Panc1 (cell line): ENCODE data around the gene TCF3. TPM values are rescaled to one million over a fixed set of nuclear protein-coding genes. Genes with fewer than 3 reads are reported as not detected.

Experiments used
- ATAC-seq: fragments of 200-7000 bp; cut with Tn5 transposase; 2 replicates; pipeline ENCODE4 v1.9.1; 2020; ENCODE audit warnings: mild to moderate bottlenecking, moderate library complexity
- BruUV-seq: library from RNA; stranded (reverse); fragments of 400-500 nt; replicated peaks from 2 replicates; lab custom pipeline; 2021; lab: Mats Ljungman, UMichigan
- CTCF ChIA-PET: fragments of 300-600 bp; sonication (Branson Sonifier 250); formaldehyde crosslinking; loops from one replicate; lab custom pipeline; 2022; ENCODE audit warnings: antibody characterized with exemption; lab: Charles Lee
- POLR2A ChIA-PET: fragments of 300-600 bp; sonication (Branson Sonifier 250); formaldehyde crosslinking; loops from one replicate; lab custom pipeline; 2022; ENCODE audit warnings: antibody characterized with exemption; lab: Charles Lee
- DNase-seq: peaks from one replicate; pipeline ENCODE4 v3.0.0-alpha.2; 2010; ENCODE audit warnings: low read depth, low spot score
- H3K27ac ChIP-seq: 2 replicates; pipeline ENCODE4 v1.5.1; 2011; ENCODE audit warnings: mild to moderate bottlenecking, low read length, inconsistent platforms
- H3K27me3 ChIP-seq: fragments of 200-500 bp; sonication (Bioruptor generic); 2 replicates; pipeline ENCODE4 v1.6.0; 2014; ENCODE audit warnings: low read length, inconsistent platforms; ENCODE audit not compliant: control insufficient read depth, insufficient read depth
- H3K36me3 ChIP-seq: fragments of 200-500 bp; sonication (Bioruptor generic); 2 replicates; pipeline ENCODE4 v1.5.1; 2014; ENCODE audit warnings: inconsistent platforms, mild to moderate bottlenecking, low read length, moderate library complexity; ENCODE audit not compliant: control insufficient read depth, insufficient read depth
- H3K4me1 ChIP-seq: 2 replicates; pipeline ENCODE4 v1.5.1; 2011; ENCODE audit warnings: inconsistent platforms, mild to moderate bottlenecking, low read length, moderate library complexity; ENCODE audit not compliant: control insufficient read depth, insufficient read depth
- H3K4me3 ChIP-seq, 2 experiments: 2 replicates each; pipeline ENCODE4 v1.5.1; 2011 to 2012; ENCODE audit warnings: low read depth in 2 of 2, low read length in 2 of 2, mild to moderate bottlenecking in 2 of 2, inconsistent platforms in 1 of 2, moderate library complexity in 1 of 2
- H3K9me3 ChIP-seq: fragments of 200-500 bp; sonication (Bioruptor generic); 2 replicates; pipeline ENCODE4 v1.5.1; 2014; ENCODE audit warnings: low read depth, mild to moderate bottlenecking, inconsistent platforms, low read length, moderate library complexity; ENCODE audit not compliant: control insufficient read depth, insufficient read depth
- POLR2AphosphoS5 ChIP-seq: IDR thresholded peaks from 2 replicates; pipeline ENCODE4 v1.6.1; 2012; ENCODE audit warnings: mild to moderate bottlenecking, low read depth, low read length, moderate library complexity
- REST ChIP-seq, 2 experiments: IDR thresholded peaks; 2 replicates each; pipeline ENCODE4 v1.6.1; 2011 to 2012; ENCODE audit warnings: low read depth in 2 of 2, control low read depth in 1 of 2, low read length in 1 of 2, mild to moderate bottlenecking in 1 of 2, moderate library complexity in 1 of 2; ENCODE audit not compliant: insufficient read depth in 1 of 2
- SIN3A ChIP-seq: IDR thresholded peaks from 2 replicates; pipeline ENCODE4 v1.6.1; 2012; ENCODE audit warnings: low read depth, mild to moderate bottlenecking, low read length, moderate library complexity, borderline replicate concordance; ENCODE audit not compliant: insufficient read depth
- TCF7L2 ChIP-seq: IDR thresholded peaks from 2 replicates; pipeline ENCODE4 v1.6.1; 2011; ENCODE audit warnings: mild to moderate bottlenecking, low read depth, low read length, inconsistent platforms
- in situ Hi-C: cut with HindIII; loops from 2 replicates; pipeline ENCODE4 v1.10.0; 2016; ENCODE audit warnings: low sequenced_read_pairs, low pct_unique_long_range_greater_than_20kb
- intact Hi-C: fragments of 100-400 bp; cut with micrococcal nuclease; formaldehyde crosslinking; loops from one replicate; pipeline ENCODE4 v1.10.0; 2022; ENCODE audit not compliant: unreplicated experiment
- total RNA-seq: library from RNA; stranded (reverse); gene quantifications from one replicate; pipeline ENCODE4 v1.2.1, GENCODE V29; 2021; ENCODE audit not compliant: unreplicated experiment
- TF ChIP-seq, protein P1 (sequence below): fragments of 450-650 bp; IDR thresholded peaks from 2 replicates; pipeline ENCODE4 v1.5.1; 2017; ENCODE audit warnings: mild to moderate bottlenecking

The TCF3 gene
- total RNA-seq, 1 experiment from 2014 or later: 175 TPM

DNA sequence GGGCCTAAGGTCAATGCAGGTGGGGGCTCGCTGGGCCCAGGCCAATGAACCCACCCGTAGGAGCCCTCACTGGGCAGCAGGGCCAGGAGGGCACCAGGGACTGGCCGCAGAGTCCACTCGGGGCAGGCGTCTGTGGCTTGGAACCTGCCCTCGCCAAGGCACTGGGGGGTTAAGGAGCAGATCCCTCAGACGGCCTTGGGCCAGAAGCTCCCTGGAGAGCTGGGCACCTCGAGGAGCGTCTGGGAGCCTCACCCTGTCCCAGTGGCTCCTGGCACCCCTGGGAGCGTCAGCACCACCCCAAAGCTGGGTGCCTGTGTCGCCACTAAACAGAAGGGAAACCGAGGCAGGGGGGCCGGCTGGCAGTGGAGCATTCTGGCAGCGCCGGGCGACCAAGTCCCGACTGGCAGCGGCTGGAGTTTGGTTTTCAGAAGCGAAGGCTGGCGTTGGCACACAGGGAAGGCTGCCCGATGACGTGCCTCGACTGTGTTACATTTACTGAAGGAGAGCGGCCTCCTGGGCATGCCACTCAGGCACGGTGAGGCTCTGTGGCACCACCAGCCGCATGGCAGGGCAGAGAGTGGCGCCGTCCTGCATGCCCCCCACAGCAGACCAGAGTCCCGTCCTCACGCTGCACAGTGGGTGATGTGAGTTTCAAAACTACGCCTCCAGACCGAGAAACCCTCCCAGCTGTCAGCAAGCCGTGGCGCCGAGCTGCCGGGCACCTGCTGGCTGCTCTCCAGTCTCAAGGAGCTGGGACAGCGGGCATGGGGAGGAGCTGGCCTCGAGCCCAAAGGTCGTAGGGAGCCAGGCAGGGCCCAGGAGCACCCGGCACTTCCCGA is 75.1 kb downstream of the TCF3 start:
- 0 out of 2 replicates have a peak, but pooled peaks have one; percentile 8 for ATAC-seq

More for the DNA sequence above, 75.1 kb downstream of the TCF3 start:
- no peak overlapping the region for H3K4me3 ChIP-seq
- POLR2A ChIA-PET: no interaction called here
- intact Hi-C loops: no loop called here
- no TSS peak for BruUV-seq
- CTCF ChIA-PET: no interaction called here
- TF ChIP-seq, protein P1, sequence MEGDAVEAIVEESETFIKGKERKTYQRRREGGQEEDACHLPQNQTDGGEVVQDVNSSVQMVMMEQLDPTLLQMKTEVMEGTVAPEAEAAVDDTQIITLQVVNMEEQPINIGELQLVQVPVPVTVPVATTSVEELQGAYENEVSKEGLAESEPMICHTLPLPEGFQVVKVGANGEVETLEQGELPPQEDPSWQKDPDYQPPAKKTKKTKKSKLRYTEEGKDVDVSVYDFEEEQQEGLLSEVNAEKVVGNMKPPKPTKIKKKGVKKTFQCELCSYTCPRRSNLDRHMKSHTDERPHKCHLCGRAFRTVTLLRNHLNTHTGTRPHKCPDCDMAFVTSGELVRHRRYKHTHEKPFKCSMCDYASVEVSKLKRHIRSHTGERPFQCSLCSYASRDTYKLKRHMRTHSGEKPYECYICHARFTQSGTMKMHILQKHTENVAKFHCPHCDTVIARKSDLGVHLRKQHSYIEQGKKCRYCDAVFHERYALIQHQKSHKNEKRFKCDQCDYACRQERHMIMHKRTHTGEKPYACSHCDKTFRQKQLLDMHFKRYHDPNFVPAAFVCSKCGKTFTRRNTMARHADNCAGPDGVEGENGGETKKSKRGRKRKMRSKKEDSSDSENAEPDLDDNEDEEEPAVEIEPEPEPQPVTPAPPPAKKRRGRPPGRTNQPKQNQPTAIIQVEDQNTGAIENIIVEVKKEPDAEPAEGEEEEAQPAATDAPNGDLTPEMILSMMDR: no peak
- no peak for TF ChIP-seq SIN3A
- no peak for TF ChIP-seq TCF7L2
- no peak for TF ChIP-seq REST (IDR thresholded peaks at IDR 0.05; ENCODE audit: insufficient read depth in 1 of 2, low read depth in 2 of 2, low read length in 1 of 2)
- TF ChIP-seq POLR2AphosphoS5: no peak
- H3K9me3 ChIP-seq: no peaks in the 10 kb centered on the region
- in situ Hi-C loops: no loop called here
- H3K27ac ChIP-seq: no peak overlapping the region
- no peaks in the 10 kb centered on the region for H3K4me1 ChIP-seq
- H3K27me3 ChIP-seq: no peaks in the 10 kb centered on the region
- DNase-seq: no peak
- H3K36me3 ChIP-seq: no peaks in the 10 kb centered on the region
